Central memory CD4-positive, alpha-beta T cell (primary cell): ENCODE data around the gene SPATA46.
"Not testable (repeated sequence)": the region's sequence is repeated elsewhere in the genome, so short reads cannot be mapped to it uniquely, and the experiment has no call there.

Experiments used
- DNase-seq: peaks from one replicate; pipeline ENCODE4 v3.0.0; 2022
- total RNA-seq, 3 experiments: gene quantifications; one replicate each; lab custom pipeline; 2026; lab: John Stamatoyannopoulos, UW

The SPATA46 gene, protein sequence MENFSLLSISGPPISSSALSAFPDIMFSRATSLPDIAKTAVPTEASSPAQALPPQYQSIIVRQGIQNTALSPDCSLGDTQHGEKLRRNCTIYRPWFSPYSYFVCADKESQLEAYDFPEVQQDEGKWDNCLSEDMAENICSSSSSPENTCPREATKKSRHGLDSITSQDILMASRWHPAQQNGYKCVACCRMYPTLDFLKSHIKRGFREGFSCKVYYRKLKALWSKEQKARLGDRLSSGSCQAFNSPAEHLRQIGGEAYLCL
- 0 reads per million in 3 experiments for total RNA-seq

- no peak for DNase-seq
Observed at GRCh38 chr1:162376691-162377090, at the start of gene SPATA46. Gene SPATA46, minus strand, starts transcription at chr1:162376854. Its CDS starts 64 bp downstream, at chr1:162376790.

GRCh38 chr1:162422662-162423375 lies 46.2 kb upstream of the SPATA46 start:
- DNase-seq, result no peak

DNA sequence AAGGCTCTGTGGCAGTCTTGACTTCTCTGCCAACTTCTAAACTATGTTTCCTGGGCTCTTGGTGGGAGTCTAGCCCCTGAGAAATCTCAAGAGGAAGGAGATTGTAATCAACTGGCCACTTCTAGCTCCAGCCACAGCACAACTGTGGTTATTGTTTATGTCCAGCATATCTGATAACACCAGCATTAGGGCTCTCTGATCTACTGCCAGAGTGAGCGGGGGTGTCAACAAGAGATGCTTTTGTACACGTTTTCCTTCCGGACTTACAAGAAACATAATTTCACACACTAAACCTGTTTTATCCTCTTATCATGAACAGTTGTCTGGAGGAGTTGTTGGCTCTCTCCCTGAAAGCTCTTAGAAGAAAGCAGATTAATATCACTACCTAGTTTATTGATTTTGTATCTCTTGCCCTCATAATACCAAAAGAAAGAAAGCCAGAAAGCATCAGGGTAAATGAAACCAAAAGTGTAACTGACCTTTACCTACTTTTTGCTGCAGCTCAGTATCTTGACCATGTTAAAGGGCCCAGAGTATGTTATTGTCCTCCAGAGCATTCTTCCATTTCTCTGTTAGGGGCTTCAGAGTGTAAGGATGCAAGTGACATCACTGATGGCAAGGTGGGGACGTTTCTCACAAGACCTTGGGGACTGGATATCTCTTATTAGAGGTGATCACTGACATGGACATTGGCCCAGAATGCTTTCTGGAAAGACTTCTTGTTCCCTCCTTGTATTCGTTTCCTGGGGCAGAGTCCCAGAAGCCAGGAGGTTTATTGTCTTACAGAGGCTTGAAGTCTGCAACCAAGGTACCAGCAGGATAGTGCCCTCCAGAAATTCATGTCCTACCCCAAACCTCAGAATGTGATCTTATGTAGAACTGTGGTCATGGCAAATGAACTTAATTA lies 44.9 kb upstream of the SPATA46 start:
- no peak for DNase-seq

- no peak for DNase-seq
Observed at GRCh38 chr1:162420120-162420519, 43.5 kb upstream of the SPATA46 start.

GRCh38 chr1:162419450-162419931 lies 42.8 kb upstream of the SPATA46 start:
- not testable (repeated sequence) for DNase-seq

DNA sequence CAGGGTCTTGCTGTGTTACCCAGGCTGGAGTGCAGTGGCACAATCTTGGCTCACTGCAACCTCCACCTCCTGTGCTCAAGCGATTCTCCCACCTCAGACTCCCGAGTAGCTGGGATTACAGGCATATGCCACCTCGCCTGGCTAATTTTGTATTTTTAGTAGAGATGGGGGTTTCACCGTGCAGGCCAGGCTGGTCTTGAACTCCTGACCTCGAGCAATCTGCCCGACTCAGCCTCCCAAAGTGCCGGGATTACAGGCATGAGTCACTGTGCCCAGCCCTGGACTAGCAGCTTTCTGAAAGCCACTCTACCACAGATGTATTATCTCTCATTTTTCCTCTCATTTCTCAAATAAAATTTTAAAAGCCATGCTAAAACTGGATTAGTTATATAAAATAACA lies 41.9 kb upstream of the SPATA46 start:
- not testable (repeated sequence) for DNase-seq

DNA sequence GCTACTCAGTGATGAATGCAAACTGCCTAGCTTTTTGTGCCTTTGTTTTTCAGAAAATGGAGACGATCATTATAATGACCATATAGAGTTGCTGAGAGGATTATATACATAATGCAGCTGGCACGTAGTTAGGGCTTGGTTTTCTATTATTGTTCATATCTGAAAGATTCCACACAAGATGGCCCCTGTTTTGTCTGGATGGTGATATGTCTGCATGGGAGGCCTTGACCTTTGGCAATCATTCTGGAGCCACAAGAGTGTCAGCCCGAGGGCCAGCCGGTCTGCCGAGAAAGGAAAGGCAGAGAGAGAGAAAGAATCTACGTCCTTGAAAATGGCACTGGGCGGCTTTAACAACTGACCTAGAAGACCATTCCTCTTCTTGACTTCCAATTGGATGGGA lies 41.0 kb upstream of the SPATA46 start:
- no peak for DNase-seq

DNA sequence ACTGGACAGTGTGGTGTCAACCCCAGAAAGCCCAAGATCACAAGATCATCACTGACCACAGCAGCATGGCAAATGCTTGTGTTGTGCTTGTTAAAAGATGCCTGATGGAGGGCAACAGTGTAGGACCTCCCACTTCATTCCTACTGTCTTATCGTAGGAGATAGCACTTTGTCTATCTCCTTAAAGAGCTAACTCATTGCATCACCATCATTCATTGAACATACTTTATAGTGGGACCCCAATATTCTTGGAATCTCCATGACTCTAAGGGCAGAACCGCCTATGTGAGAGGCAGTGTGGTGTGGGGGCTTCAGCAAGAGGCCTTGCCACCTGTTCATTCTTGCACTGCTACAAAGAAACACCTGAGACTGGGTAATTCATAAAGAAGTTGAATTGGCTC lies 40.3 kb upstream of the SPATA46 start:
- no peak for DNase-seq

GRCh38 chr1:162416215-162416614 lies 39.6 kb upstream of the SPATA46 start:
- DNase-seq, result no peak

DNA sequence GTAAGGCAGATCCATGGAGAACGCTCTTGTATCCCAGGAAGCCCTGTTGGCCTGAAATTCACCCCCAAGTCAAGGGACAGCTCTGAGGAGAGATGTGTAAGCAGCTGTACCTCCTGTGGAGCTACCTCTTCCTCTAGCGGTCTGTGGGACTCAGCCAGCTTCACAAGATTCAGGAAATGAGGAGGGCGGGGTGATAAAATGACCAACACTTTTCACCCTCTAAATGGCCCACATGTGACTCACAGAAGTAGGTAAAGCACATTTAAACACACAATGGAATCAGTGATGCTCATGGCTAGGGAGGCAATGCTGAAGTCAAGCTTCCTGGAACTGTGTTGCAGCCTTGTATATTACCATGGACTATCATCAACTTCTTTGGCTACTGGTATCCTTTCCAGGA lies 35.3 kb upstream of the SPATA46 start, which contains the start of gene SH2D1B:
Gene SH2D1B (minus strand): TSS at position 135 of the 400 bp plus-strand sequence. CDS start 120 bp downstream, at position 15.
- DNase-seq, result no peak

DNA sequence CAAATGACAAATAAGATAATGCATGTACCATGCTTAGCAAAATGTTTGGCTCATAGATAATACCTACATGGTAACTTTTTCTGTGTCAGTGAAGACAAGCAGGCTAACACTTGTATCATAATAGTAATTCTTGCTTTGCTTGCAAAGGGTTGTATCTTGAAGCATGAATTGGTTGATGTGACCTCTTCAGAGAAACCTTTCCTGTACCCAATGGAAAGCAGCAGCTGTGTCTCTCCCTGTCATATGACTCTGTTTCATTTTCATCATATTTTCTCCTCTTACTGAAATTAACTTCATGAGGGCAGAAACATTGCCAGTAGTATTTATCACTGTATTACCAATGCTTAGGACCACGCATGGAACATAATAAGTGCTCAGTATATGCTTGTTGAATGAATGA lies 30.9 kb upstream of the SPATA46 start:
- no peak for DNase-seq

DNA sequence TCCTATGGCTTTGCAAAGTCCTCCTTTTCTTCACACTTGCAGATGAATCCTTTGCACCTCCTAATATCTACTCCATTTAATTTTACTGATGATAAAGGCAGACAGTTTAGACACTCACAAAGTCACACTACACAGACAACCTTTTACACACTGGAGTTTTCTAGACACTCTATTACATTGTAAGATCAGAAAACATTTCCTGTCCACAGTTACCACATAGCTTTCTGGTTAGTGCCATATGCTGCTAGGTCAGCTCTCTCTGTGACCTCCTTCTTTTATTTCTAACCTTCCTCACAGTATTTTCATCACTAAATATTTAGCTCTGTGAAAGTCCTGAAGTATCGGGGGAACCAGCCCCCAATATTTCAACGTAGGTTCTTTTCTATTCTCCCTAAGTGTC lies 30.2 kb upstream of the SPATA46 start:
- DNase-seq, result no peak

GRCh38 chr1:162405800-162406199 lies 29.1 kb upstream of the SPATA46 start:
- DNase-seq, result no peak

DNA sequence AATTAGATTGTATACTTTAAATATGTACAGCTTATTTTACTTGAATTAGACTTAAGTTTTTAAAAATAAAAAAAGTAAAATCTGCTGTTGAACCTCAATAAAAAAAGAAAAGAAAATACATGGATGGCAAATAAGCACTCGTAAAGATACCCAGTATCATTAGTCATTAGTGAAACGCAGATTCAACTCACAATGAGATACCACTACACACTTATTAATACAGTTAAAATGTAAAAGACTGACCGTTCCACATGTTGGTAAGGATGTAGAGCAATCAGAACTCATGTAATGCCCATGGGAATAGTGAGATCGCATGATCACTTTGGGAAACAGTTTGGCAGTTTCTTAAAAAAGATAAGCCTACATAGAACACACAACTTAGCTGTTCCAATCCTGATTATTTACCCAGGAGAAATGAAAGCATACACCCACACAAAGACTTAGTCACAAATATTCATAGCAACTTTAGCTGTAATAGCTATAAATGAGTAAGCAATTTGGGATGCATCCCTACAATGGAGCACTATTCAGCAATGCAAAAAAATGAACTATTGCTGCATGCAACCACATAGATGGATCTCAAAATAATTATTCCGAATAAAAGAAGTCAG lies 28.0 kb upstream of the SPATA46 start:
- DNase-seq, result no peak

GRCh38 chr1:162400790-162401355 lies 24.2 kb upstream of the SPATA46 start:
- DNase-seq, result no peak

DNA sequence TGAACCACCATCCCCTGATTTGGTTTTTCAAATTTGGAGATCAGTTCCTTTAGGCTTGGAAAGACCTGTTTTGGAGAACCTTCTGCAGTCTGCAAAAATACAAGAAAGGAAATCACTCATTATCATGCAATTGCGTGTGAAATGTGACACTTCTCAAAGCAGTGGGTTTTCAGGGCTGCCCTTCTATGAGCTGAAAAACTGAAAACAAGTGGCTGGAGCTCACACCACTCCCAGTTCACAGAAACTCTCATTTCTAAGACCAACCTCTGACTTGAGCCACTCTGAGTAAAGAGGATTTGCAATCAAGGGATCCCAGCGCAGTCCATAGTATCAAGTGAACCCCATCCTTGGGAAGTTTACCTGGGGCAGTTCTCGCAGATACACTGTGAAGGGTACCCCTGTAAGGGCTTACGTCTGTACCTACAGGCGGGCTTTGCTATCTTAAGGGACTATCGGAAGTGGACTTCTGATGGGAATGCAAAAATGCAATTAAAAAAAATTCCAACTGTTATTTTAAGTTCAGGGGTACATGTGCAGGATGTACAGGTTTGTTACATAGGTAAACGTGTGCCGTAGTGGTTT lies 22.4 kb upstream of the SPATA46 start:
- no peak for DNase-seq

- no peak for DNase-seq
Observed at GRCh38 chr1:162397943-162398560, 21.4 kb upstream of the SPATA46 start.

DNA sequence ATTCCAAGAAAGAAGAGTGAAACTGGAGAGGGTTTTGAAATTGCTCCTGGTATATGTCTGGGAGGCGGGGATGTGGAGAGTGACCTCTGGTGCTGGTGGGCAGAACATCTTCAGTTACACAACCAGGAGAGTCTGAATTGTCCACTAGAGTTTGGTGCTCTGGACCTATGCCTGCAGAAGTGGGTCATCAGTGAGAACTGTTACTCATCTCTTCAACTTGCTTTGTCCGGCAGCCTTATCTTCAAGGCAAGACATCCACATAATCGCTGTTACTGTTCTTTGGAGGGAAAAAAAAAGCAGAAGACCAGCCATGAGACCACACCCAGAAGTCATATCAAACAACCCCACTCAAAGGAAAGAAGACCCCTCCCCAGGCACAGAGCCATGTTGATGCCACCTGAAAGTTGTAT lies 20.4 kb upstream of the SPATA46 start:
- no peak for DNase-seq

DNA sequence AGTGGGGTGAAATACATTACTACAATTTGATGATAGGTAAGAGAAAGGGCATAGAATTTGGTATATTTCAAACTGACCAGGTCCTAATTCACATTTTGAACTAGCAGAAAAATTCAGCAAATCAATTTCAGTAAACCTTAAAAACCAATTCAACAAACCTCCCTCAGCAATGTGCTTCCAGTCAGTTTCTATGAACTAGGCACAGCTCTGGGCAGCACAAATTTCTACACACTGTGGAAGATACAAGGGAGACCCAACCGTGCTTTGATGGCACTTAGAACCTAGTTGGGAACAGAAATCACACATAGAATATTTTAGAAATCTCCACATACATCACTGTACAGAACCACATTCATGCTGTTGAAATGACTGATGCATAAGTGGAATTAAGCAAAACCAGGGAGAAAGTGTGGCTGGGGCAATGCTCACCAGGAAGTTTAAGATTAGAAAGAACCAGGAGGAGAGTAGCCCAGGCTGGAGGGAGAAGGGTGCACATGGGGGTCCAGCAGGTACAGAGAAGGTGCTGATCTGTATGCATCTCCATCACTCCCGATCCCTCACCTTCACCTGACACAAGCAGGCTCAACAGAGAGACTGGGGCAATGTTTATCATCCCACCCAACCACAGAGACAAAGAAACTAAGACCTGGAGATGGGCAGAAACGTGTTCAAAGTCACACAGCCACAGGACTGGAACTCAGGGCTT lies 19.7 kb upstream of the SPATA46 start:
- DNase-seq, result no peak

- no peak for DNase-seq
Observed at GRCh38 chr1:162391790-162392563, 15.3 kb upstream of the SPATA46 start.
